GM21619 (cell line): ENCODE data around the gene ELL3.
"Not testable (repeated sequence)": the region's sequence is repeated elsewhere in the genome, so short reads cannot be mapped to it uniquely, and the experiment has no call there.

ENCODE experiments used
- ATAC-seq: cut with Tn5 transposase; IDR thresholded peaks from one replicate; pipeline ENCODE4 v1.9.1; 2021; ENCODE audit not compliant: unreplicated experiment

ELL3 gene, protein sequence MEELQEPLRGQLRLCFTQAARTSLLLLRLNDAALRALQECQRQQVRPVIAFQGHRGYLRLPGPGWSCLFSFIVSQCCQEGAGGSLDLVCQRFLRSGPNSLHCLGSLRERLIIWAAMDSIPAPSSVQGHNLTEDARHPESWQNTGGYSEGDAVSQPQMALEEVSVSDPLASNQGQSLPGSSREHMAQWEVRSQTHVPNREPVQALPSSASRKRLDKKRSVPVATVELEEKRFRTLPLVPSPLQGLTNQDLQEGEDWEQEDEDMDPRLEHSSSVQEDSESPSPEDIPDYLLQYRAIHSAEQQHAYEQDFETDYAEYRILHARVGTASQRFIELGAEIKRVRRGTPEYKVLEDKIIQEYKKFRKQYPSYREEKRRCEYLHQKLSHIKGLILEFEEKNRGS

DNA sequence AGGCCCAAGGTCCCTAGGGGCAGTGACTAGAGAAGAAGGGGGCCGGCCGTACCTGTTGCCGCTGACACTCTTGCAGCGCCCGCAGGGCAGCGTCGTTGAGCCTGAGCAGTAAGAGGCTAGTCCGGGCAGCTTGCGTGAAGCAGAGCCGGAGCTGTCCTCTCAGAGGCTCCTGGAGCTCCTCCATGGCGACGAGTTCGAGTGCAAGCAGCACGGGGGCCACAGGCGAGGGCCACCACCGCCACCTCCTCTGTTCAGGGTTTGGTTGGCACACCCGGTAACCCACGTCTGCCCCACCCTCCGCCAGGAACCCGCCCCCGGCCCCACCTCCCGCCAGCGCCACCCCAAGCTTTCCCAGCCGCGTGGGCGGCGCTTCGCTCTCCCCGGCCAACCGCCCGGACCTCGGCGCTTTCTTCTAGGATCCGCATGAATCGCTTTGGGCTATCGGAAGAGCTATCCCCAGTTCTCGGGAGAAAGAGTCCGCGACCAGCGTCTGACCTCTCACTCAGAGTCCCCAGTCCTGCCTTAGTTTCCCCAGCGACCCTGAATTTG is at the start of gene ELL3:
Gene ELL3, minus strand, starts transcription at position 249 of the 549 bp plus-strand sequence. Its CDS starts 65 bp downstream, at position 184.
- peak; percentile 25 for ATAC-seq

GRCh38 chr15:43826029-43826507 is 49.3 kb upstream of the ELL3 start:
- ATAC-seq: no peak

DNA sequence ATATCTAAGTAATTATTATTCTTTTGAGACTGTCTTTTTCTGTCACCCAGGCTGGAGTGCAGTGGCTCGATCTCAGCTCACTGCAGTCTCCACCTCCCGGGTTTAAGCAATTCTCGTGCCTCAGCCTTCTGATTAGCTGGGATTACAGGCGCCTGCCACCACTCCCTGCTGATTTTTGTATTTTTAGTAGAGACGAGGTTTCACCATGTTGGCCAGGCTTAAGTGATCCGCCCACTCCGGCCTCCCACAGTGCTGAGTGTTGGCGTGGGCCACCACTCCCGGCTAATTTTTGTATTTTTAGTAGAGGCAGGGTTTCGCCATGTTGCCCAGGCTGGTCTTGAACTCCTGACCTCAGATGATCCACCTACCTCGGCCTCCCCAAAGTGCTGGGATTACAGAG is 48.5 kb upstream of the ELL3 start:
- ATAC-seq: not testable (repeated sequence)

- peak; percentile 73 for ATAC-seq
Measured at GRCh38 chr15:43824302-43825246, 47.8 kb upstream of the ELL3 start, which contains the start of gene MFAP1. TSS of gene MFAP1 (minus strand) at chr15:43824690. CDS start at chr15:43824569, 121 bp downstream.

DNA sequence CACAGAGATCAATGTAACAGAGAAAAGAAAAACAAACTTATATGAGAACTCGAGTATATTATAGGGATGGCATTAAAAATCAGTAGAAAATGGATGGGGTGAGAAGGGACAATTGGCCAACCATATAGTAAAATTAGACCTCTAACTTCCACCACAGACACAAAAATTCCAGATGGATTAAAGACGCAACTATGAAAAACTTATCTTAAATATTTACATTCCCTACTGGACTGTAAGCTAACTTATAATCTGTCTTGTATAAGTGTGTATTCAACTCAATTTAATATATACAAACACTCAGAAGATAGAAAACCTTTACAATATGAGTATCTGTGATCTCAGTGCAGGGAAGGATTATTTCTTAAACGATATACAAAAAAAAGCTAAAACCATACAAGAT is 44.7 kb upstream of the ELL3 start:
- no peak for ATAC-seq

GRCh38 chr15:43815064-43815463 is 38.3 kb upstream of the ELL3 start:
- ATAC-seq: not testable (repeated sequence)

GRCh38 chr15:43808960-43809678 is 32.4 kb upstream of the ELL3 start:
- peak; percentile 61 for ATAC-seq

DNA sequence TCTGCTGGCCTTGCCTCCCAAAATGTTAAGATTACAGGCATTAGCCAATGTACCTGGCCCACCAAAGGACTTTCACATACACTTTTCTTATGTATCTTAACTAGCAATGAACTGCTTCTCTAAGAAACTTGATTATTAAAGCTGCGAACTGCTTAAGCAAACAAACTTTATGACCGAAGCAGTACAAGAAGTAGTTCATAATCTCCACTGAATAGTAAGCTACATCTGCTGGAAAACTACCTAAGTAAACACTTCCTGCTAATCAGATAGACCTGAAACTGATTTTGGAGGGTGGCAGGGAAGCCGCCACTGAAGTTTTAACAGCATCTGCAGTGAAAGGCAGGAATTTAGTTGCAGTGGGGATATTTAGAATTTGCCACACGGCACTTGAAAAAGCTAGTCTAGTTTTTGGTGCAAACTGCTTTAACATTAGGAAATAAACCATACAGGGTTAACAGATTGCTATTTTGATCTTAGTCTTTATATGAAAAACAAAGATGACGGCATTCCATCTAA is 31.7 kb upstream of the ELL3 start:
- no peak for ATAC-seq

GRCh38 chr15:43802676-43803075 is 25.9 kb upstream of the ELL3 start:
- ATAC-seq: not testable (repeated sequence)

- ATAC-seq: peak; percentile 89
Measured at GRCh38 chr15:43800286-43801141, 23.7 kb upstream of the ELL3 start, which contains the start of gene HYPK. TSS of gene HYPK (plus strand) at chr15:43800599. CDS start at chr15:43800623, 24 bp downstream.

DNA sequence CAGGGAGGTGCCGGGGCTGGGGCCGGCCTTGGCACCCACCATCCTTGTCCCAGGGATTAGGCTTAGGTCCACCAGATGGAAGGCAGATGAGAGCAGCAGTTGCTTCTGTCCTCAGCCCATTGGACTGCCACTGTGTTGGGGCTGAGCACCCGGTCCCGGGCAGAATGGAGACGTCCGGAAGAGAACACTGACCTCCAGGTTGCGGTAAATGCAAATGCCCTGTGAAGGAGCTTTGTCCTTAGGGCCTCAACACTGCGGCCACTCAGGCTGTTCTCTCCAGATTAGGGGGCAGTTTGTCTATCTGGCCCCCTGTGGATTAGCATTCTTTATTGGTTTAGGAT is 23.1 kb upstream of the ELL3 start, which contains the start of gene SERINC4:
Gene SERINC4, minus strand, starts transcription at position 276 of the 341 bp plus-strand sequence. Its CDS starts 234 bp downstream, at position 42.
- ATAC-seq: no peak

DNA sequence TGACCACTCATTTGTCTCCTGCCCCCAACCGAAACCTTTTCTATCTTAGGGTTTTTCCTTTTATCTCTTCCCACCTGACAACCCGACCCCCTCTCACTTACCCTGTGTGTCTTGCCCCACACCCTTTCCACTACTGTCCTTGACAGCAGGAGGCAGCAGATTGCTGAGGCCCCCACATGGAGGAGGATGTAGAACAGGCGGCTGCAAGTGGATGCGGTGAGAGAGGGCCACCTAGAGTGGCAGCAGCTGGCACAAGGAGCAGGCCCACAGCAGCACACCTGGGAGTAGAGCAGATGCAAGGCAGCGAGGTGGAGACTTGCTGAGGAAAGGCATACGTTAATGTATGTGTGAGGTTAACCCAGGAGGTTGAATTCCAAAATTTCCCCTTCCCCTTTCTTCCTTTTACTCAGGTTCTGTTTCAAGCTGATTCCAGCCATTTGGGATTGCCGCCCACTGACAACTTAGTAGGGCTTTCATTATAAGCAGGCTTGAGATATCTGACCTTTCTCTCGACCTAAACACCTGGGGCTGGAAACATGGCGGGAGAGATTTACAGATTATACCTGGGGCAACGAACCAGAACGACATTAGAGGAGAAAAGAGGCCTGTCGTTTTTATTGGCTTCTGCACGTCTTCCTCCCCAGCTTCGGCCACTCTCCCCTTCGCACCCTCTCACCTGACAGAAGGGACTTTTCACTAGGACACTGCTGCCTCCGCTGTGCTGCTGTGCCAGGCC is 22.6 kb upstream of the ELL3 start:
- no peak for ATAC-seq

DNA sequence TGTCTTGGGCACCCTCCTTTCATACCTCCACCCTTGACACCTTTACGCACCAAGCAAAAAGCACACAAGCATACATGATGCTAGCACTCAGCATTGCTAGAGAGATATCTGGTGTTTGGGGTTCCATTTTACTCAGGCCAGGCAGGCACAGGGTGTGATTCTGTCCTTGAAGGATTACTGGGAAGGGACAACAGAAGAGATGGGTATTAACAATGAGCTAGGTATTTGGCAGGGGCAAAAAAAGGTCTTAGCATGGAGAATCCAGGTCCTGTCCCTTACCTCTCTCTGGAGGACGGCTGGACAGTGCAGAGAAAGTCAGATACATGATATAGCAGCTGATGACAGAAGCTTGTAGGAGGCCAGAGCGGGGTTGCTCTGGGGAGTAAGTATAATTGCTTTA is 19.8 kb upstream of the ELL3 start:
- no peak for ATAC-seq

- ATAC-seq: no peak
Measured at GRCh38 chr15:43795997-43796396, 19.2 kb upstream of the ELL3 start.

DNA sequence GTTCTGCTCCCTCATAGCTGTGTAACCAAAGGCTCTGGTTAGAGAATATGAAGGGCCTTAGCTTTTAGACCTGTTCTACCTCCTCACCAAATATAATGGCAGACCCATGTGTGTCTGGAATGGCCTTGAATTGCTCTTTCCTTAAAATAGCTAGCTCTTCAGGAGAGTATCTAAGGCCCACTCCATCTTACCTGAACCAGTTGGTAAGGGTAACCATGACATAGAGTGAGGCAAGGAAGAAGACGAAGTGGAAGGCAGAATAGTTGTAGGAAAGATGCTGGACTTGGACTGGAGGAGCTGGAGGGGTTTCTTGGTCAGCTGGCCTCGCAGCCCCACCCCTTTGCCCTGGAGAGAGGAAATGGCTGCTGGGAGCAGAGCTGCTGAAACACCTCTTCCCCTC is 18.4 kb upstream of the ELL3 start:
- ATAC-seq: no peak

- no peak for ATAC-seq
Measured at GRCh38 chr15:43794269-43795037, 17.7 kb upstream of the ELL3 start.

DNA sequence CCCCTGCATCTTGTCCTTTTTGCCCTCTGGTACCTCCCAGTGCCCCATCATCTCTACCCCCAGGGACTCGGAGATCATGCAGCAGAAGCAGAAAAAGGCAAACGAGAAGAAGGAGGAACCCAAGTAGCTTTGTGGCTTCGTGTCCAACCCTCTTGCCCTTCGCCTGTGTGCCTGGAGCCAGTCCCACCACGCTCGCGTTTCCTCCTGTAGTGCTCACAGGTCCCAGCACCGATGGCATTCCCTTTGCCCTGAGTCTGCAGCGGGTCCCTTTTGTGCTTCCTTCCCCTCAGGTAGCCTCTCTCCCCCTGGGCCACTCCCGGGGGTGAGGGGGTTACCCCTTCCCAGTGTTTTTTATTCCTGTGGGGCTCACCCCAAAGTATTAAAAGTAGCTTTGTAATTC is 16.9 kb upstream of the ELL3 start:
- no peak for ATAC-seq
